Gastrocnemius medialis (tissue), 4 donors: ENCODE data around the gene AGAP1. TPM values are rescaled to one million over a fixed set of nuclear protein-coding genes. Genes with fewer than 3 reads are reported as not detected.

Experiments used
- ATAC-seq, 2 donors: fragments of 150-250 bp; one replicate each; pipeline ENCODE4 v1.9.1; 2016
- DNase-seq, 2 donors: peaks; one replicate each; pipeline ENCODE4 v3.0.0-alpha.2; 2019
- H3K27ac ChIP-seq, 4 donors: fragments of 200-600 bp; sonication (generic); 1 replicate in 1 of 4; 2 replicates in 3 of 4; pipeline ENCODE4 v1.5.1; 2016 to 2018; ENCODE audit warnings: mild to moderate bottlenecking in 2 of 4, moderate library complexity in 1 of 4
- H3K27me3 ChIP-seq, 3 donors: fragments of 200-600 bp; sonication (generic) in 2 of 3; 1 replicate in 1 of 3; 2 replicates in 2 of 3; pipeline versions ENCODE4 v1.5.1 to v1.6.0; 2016 to 2019; ENCODE audit warnings: mild to moderate bottlenecking in 1 of 3, moderate library complexity in 1 of 3
- H3K36me3 ChIP-seq, 2 donors: fragments of 200-600 bp; sonication (generic) in 1 of 2; one replicate each; pipeline ENCODE4 v1.5.1; 2017 to 2018
- H3K4me1 ChIP-seq, 2 donors: fragments of 200-600 bp; sonication (generic) in 1 of 2; one replicate each; pipeline ENCODE4 v1.5.1; 2016 to 2017; ENCODE audit warnings: mild to moderate bottlenecking in 2 of 2
- H3K4me3 ChIP-seq, 4 donors: fragments of 200-600 bp; sonication (generic) in 3 of 4; 1 replicate in 1 of 4; 2 replicates in 3 of 4; pipeline ENCODE4 v1.5.1; 2016 to 2019; ENCODE audit warnings: mild to moderate bottlenecking in 2 of 4
- H3K9me3 ChIP-seq, 3 donors: fragments of 200-600 bp; sonication (generic) in 2 of 3; 1 replicate in 1 of 3; 2 replicates in 2 of 3; pipeline ENCODE4 v1.5.1; 2016 to 2019
- POLR2A ChIP-seq, 2 donors: fragments of 450-650 bp; IDR thresholded peaks; one replicate each; pipeline ENCODE4 v1.6.1; 2017; ENCODE audit warnings: antibody characterized with exemption in 2 of 2, mild to moderate bottlenecking in 2 of 2, moderate library complexity in 2 of 2
- in situ Hi-C, 4 donors: fragments of 200-750 bp; cut with MboI; loops; one replicate each; pipeline versions ENCODE4 v1.15.0 to v1.8.0; 2017; ENCODE audit warnings: low sequenced_read_pairs in 4 of 4
- intact Hi-C: fragments of 100-400 bp; cut with DNase I; formaldehyde crosslinking; loops from one replicate; pipeline ENCODE4 v1.15.1; 2023; ENCODE audit warnings: low total_unique reads
- total RNA-seq, 4 donors: library from RNA; depleted of rRNA; stranded (reverse); fragments of >200 nt; gene quantifications; one replicate each; pipeline versions ENCODE4 v1.1.0 to v1.2.3, GENCODE V29; 2016
- TF ChIP-seq, protein P1 (sequence below), 5 experiments: fragments of 450-650 bp in 3 of 5; fragments of 200-600 bp in 2 of 5; sonication (generic) in 2 of 5; IDR thresholded peaks in 4 of 5; conservative IDR thresholded peaks in 1 of 5; 1 replicate in 4 of 5; 2 replicates in 1 of 5; pipeline ENCODE4 v1.5.1; 2016 to 2019; ENCODE audit warnings: antibody characterized with exemption in 5 of 5, mild to moderate bottlenecking in 3 of 5, moderate library complexity in 3 of 5

Gene AGAP1
- total RNA-seq, 4 donors from 2014 or later = 8.5 to 26.8 (median 14.4) TPM

DNA sequence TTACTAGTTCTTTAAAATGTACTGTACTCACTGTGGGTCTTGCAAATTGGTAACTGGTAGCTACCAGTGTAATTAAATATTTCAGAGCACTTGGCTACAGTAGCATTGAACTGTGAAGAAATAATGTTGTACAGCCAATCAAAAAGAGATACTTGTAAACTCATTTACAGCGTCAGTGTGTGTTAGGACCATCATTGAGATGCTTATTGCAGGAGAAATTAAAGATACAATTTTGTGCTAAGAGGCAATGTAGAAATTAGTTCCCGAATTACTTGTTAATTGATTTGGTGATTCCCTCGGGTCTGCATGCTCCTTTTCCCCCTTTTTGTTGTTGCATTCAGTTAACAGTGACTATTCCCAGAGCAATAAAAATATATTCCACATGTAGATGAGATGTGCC is 330.5 kb downstream of the AGAP1 start:
- Histone ChIP-seq H3K9me3 (no peaks in the 10 kb centered on the region), H3K27ac (no peak overlapping the region), H3K36me3 (no peaks in the 10 kb centered on the region), H3K4me3 (no peak overlapping the region), H3K4me1 (no peaks in the 10 kb centered on the region), H3K27me3 (no peaks in the 10 kb centered on the region)
- TF ChIP-seq, protein P1, sequence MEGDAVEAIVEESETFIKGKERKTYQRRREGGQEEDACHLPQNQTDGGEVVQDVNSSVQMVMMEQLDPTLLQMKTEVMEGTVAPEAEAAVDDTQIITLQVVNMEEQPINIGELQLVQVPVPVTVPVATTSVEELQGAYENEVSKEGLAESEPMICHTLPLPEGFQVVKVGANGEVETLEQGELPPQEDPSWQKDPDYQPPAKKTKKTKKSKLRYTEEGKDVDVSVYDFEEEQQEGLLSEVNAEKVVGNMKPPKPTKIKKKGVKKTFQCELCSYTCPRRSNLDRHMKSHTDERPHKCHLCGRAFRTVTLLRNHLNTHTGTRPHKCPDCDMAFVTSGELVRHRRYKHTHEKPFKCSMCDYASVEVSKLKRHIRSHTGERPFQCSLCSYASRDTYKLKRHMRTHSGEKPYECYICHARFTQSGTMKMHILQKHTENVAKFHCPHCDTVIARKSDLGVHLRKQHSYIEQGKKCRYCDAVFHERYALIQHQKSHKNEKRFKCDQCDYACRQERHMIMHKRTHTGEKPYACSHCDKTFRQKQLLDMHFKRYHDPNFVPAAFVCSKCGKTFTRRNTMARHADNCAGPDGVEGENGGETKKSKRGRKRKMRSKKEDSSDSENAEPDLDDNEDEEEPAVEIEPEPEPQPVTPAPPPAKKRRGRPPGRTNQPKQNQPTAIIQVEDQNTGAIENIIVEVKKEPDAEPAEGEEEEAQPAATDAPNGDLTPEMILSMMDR (IDR thresholded peaks at IDR 0.05 in 4 of 5, conservative IDR thresholded peaks at IDR 0.05 in 1 of 5) = no peak
- TF ChIP-seq POLR2A (IDR thresholded peaks at IDR 0.05) = no peak
- intact Hi-C loops (no loop called here), in situ Hi-C loops (no loop called here)
- DNase-seq (no peak), ATAC-seq (no peak)

DNA sequence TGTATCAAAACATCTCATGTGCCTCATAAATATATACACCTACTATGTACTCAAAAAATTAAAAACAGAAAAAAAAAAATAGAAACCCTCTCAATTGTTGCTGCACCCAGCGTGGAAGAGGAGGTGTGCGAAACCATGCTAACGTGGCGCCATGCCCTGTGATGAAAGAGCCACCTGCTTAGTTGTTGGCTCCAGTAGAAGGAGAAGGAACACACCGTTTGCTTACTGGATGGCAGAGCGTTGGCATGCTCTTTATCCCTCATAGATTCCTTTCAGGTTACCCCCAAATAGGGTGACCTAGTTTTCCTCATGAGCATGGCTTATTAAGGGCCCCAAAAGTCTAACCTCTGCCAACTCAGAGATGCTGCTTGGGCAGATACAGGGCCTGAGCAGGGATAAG is 332.1 kb downstream of the AGAP1 start:
- TF ChIP-seq POLR2A (IDR thresholded peaks at IDR 0.05) = no peak
- TF ChIP-seq, protein P1 (IDR thresholded peaks at IDR 0.05 in 4 of 5, conservative IDR thresholded peaks at IDR 0.05 in 1 of 5) = no peak
- Histone ChIP-seq H3K27me3 (no peaks in the 10 kb centered on the region), H3K4me3 (no peak overlapping the region), H3K9me3 (no peaks in the 10 kb centered on the region), H3K4me1 (no peaks in the 10 kb centered on the region), H3K36me3 (no peaks in the 10 kb centered on the region), H3K27ac (no peak overlapping the region)
- intact Hi-C loops (no loop called here), in situ Hi-C loops (no loop called here)
- ATAC-seq (no peak), DNase-seq (no peak)

DNA sequence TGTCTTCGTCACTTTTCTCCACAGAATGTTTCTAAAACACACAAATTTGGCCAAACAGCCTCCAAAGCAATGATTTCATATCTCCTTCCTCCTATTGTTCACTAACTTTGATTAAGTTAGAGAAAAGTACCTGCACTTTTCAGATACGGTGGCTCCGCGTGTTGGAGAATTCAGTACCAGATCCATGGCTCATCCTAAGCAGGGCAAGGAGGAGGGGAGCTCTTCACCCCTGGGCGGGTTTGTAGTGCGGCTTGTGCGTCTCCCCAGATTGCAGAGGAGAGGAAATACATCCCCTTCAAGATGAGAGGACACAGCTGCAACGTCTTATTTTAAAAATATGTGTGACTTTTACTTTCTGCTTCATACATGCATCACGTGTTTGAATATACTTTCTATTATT is 333.0 kb downstream of the AGAP1 start:
- no peaks in the 10 kb centered on the region for H3K36me3 ChIP-seq

DNA sequence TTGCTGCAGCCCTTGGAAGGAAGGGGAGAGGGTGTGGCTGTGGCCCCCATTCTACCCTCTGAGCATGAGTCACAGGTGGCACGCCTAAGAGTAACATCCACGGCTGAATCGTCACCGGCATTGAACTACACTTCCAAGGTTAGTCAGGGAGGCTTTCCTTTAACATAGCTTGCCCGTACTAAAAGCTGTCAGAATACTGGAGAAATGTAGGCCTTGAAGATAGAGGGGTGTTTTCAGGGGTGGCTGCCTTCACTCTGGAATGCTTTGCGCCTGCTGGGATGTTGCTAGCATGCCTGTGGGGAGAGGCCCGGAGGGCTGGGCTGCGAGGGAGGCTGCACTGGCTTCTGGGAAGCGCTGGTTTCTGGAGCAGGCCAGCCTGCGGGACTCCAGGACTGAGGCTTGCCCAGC is 333.7 kb downstream of the AGAP1 start:
- TF ChIP-seq, protein P1 (IDR thresholded peaks at IDR 0.05 in 4 of 5, conservative IDR thresholded peaks at IDR 0.05 in 1 of 5) = no peak
- TF ChIP-seq POLR2A (IDR thresholded peaks at IDR 0.05) = no peak
- DNase-seq (no peak), ATAC-seq (peak; percentile 52 to 75)
- Histone ChIP-seq H3K27ac (no peak overlapping the region), H3K4me1 (no peaks in the 10 kb centered on the region), H3K27me3 (no peaks in the 10 kb centered on the region), H3K9me3 (no peaks in the 10 kb centered on the region), H3K36me3 (no peaks in the 10 kb centered on the region), H3K4me3 (no peak overlapping the region)
- intact Hi-C loops (no loop called here), in situ Hi-C loops (no loop called here)

More for the DNA sequence above, 333.0 kb downstream of the AGAP1 start:
- ATAC-seq (no peak), DNase-seq (no peak)
- TF ChIP-seq, protein P1 (IDR thresholded peaks at IDR 0.05 in 4 of 5, conservative IDR thresholded peaks at IDR 0.05 in 1 of 5) = no peak
- TF ChIP-seq POLR2A (IDR thresholded peaks at IDR 0.05) = no peak
- H3K4me1 ChIP-seq = no peaks in the 10 kb centered on the region
- no peaks in the 10 kb centered on the region for H3K9me3 ChIP-seq
- in situ Hi-C loops = no loop called here
- no peak overlapping the region for H3K4me3 ChIP-seq
- no peak overlapping the region for H3K27ac ChIP-seq
- intact Hi-C loops = no loop called here
- H3K27me3 ChIP-seq = no peaks in the 10 kb centered on the region

DNA sequence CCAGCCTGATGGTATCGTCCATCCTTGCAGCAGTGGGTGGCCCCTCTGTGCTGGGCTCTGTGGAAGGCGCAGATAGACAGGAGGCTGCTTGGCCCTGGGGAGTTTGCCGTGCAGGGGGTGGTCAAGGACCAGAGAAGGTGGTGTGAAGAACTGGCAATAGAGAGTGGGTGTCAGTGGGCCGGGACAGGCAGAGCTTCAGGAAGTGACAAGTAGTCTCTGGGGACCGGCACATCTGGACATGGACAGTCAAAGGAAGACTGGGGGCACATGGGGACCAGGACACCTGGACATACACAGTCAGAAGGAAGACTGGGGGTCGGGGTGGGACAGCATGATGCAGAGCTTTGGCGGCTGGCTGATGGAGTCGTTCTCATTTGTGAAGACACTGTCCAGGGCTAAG is 335.9 kb downstream of the AGAP1 start:
- ATAC-seq (no peak), DNase-seq (no peak)
- in situ Hi-C loops = no loop called here
- H3K27ac ChIP-seq = no peak overlapping the region
- no peaks in the 10 kb centered on the region for H3K27me3 ChIP-seq
- H3K36me3 ChIP-seq = no peaks in the 10 kb centered on the region
- no peaks in the 10 kb centered on the region for H3K9me3 ChIP-seq
- H3K4me1 ChIP-seq = no peaks in the 10 kb centered on the region
- H3K4me3 ChIP-seq = no peak overlapping the region
- TF ChIP-seq POLR2A (IDR thresholded peaks at IDR 0.05) = no peak
- intact Hi-C loops = no loop called here
